ENCODE measurements around the gene C10orf90.

C10orf90 gene, protein sequence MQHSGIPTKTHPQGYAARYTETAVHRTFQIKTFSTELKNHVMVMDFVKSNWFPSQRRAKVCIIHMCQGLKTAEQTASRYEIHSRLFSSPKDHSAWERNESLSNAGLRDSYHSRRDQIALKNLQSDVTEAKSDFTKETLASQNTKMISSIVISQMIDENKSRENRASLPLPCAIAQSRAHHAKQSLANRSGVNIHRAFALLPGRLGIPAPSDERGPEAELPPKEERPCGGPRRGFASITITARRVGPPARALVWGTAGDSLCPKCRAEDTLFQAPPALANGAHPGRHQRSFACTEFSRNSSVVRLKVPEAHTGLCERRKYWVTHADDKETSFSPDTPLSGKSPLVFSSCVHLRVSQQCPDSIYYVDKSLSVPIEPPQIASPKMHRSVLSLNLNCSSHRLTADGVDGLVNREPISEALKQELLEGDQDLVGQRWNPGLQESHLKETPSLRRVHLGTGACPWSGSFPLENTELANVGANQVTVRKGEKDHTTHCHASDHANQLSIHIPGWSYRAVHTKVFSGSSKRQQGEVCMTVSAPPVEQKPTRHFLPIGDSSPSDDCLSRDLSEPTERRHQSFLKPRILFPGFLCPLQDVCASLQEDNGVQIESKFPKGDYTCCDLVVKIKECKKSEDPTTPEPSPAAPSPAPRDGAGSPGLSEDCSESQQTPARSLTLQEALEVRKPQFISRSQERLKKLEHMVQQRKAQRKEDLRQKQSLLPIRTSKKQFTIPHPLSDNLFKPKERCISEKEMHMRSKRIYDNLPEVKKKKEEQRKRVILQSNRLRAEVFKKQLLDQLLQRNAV

DNA sequence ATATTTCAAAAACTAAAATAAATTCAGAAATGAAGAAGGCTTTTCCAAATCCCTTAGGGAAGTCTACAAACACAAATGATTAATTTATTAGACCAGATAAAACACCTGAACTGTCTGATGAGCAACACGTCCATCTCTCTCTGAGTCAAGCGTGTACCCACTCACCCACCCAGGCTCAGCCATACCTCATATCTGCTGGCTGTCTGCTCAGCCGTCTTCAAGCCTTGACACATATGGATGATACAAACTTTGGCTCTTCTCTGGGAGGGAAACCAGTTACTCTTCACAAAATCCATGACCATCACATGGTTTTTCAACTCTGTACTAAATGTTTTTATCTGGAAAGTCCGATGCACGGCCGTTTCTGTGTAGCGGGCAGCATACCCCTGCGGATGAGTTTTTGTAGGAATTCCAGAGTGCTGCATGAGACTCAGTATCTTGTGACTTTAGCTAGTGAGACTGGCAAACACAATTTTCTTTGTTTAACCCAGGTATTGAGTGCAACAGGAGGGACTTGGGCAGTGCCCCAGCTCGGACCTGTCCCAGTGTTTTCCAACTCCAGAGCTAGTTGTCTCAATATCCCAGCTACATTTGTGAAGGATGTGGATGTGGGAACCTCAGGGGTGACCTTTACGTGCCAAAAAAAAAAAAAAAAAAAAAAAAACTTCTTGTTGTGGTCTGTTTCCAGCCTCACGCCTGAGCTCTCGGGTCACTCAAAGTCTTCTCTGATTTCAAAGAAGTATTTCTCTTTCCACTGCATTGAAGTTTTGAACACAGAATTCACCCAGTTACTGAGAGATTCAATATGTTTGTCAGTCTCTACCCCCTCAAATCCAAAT, at the start of gene C10orf90:
Gene C10orf90 (minus strand): TSS at position 638 of the 839 bp plus-strand sequence. CDS start 213 bp downstream, at position 425.
- DNase-seq: no peak

DNA sequence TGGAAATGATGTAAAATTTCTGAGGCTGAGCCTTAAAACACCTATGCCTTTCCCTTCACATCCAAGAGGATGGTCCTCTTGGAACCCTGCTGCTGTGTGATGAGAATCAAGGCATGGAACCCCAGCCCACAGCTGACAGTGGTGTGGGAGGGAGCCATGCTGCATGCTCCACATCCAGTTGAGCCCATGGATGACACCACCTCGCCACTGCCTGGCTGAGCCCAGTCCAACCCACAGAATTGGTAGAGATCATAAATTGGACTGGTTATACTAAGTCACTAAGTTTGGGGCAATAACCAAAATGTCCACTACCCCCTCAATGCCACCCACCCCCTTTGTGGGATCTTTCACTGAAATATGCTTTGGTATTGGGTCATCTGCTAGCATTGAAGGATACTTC, 45.9 kb upstream of the C10orf90 start:
- no peak for DNase-seq

DNA sequence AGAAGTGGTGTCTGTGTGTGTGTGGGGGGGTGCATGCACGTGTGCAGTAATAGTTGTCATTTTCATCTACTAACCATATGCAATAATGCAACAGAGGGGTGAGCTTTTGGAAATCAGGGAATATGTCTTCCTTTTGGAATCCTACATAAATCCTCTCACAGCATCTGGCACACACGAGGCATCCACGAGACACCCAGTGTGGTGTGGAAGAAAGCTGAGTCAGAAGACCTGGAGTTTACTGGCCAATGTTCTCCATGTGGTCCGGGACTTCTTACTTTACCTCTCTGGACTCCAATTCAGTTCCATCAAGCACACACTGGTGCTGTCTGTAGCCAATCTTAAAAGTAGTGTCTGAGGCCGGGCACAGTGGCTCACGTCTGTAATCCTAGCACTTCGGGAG, 43.1 kb upstream of the C10orf90 start:
- no peak for DNase-seq

DNA sequence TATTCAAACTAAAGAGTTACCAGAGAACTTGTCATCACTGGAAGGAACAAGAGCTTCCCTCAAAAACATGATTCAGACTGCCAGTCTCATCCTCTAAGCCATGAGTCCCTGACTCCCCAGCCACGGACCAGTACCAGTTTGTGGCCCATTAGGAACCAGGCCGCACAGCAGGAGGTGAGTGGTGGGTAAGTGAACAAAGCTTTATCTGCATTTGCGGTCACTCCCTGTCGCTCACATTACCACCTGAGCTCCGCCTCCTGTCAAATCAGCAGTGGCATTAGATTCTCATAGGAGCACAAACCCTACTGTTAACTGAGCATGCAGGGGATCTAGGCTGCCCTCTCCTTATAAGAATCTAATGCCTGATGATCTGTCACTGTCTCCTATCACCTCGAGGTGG, 42.2 kb upstream of the C10orf90 start:
- no peak for DNase-seq

DNA sequence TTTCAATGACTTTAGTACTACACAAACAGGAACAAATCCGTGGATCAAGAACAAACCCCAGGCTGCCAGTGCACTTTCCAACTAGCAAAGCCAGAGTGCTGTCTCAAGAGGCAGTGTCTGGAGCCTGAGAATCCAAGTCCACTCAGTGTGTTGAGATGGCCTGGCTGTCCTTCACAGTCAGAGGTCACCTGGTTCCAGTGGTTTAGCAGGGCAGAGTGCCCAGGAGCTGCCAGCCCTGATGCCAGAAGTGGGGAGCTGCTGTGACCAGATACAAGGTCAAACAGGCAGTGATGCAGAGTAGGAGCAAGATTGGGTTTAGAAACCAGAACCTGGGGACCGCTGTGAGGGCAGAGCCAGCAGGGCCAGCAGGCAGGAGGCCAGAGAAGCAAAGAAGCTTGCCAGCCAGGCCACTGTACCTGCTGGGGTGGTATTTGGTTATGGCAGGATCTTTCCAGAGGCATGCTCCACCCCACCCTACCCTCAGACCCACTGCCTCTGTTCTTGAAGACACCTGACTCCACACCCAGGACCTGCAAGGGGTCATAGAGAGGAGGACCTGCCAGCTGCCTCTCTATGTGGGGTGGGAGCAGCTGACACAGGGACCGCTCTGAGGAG, 35.6 kb upstream of the C10orf90 start:
- DNase-seq: no peak

DNA sequence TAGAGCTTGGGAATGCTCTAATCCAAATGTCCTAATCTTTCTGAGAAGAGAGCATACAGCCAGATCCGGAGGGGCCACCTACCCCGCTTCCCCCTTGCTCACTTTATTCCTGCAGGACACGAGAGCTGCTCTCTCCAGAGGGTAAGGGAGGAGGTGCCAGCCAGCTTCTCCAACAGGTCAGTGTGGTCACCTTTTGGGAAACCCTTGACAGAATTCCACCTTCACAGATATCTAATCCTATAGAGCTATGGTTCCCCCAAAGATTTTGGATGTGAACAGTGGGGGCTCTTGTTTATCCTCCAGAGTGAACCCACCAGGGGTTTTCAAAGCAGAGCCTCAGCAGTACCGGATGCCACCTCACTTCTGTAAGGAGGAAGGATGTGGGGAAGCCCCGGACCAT, 34.6 kb upstream of the C10orf90 start:
- DNase-seq: no peak

DNA sequence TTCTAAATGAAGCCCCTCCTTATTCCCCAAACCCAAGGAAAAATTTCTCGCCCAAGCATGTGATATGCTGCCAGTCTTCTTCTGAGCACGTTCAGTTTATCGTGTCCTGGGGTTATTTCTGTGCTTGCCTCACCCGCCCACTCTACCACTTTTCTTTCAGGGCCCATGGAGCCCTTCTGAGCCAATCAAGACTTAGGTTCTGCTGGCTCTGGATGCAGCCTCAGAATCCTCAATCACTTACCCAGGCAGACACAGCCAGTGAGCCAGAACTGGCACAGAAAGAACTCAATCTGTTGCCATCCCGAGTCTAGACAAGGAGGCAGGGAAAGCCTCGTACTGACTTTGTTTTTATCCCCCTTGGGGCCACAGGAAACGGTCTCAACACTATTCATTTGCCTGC, 34.2 kb upstream of the C10orf90 start:
- no peak for DNase-seq

DNA sequence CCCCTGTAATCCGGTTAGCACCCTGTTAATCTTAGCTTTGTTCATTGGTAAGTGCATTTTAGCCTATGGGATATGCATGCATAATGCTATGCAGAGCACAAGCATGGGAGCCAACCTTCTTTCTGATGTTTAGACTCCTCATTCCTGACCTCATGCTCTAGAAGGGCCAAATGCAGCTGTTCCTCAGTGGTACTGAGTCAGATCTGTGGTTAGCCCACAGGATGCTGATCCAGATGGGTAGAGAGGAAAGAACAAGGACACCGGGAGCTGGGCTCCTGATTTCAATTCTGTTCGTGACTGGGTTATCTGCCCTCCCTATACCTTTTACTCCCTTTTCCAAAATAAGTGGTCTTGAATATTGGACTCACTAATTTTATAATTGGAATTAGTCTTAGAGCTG, 31.7 kb upstream of the C10orf90 start:
- DNase-seq: no peak

DNA sequence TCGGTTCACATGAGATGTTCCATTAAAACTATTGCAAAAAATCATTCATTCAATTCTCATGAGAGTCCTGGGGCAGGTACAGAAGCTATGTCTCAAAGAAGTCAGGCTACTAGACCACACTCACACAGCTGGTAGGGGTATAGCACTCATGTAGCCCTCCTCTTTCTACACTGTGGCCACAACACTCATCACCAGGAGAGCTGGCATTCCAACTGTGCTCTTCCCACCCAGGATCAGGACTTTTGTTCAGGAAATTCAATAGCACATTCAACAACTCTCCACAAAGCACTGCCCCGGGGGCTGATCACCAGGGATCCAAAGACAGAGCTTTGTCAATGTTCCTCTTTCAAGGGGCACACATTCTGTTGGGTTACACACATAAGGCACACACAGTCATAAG, 31.0 kb upstream of the C10orf90 start:
- no peak for DNase-seq

DNA sequence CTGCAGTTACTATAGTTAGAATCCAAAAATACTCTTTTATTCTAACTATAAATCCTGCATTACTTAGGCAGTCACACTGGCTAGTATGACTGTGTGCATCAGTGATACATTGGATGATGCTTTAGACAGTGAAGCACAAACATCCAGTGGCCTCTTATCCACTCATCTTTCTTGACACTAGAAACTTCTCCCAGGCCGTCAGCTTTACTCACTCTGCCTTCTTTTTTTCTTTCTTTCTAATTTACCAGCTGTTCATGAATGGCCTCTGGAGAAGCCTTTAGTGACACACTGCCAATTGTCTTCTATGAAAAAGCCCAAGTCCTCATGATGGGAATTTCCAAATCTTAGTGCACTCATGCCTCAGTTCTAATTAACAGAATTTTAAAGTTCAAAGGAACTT, 26.2 kb upstream of the C10orf90 start:
- no peak for DNase-seq

DNA sequence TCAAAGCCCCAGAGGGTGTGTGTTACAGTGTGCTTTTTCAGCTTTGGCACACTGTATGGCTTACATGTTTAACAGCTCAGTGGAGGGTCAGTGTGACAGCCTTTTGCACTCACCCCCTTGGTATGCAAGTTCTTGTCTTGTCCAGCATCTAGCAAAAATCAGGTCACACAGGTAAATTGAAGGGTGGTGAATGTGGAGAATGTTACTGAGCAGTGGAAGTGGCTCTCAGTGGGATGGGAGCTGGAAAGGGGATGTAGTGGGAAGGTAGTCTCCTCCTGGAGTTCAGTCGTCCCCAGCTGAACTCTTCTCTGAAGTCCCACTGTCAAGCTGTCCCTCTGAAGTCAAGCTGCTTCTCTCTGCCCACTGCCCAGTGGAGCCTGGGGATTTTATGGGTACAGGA, 21.0 kb upstream of the C10orf90 start:
- no peak for DNase-seq

DNA sequence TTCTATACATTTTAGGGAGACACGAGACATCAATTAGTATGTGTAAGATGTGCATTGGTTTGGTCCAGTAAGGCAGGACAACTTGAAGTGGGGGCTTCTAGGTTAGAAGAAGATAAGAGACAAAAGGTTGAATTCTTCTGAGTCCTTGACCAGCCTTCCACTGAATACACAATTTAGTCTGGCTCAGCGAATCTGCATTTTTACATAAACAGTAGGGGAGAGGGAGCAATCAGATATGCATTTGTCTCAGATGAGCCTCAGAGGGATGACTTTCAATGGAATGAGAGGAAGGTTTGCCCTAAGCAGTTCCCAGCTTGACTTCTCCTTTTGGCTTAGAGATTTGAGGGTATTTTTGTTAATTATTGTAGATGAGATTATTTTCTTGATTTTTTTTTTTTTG, 20.0 kb upstream of the C10orf90 start:
- DNase-seq: no peak

DNA sequence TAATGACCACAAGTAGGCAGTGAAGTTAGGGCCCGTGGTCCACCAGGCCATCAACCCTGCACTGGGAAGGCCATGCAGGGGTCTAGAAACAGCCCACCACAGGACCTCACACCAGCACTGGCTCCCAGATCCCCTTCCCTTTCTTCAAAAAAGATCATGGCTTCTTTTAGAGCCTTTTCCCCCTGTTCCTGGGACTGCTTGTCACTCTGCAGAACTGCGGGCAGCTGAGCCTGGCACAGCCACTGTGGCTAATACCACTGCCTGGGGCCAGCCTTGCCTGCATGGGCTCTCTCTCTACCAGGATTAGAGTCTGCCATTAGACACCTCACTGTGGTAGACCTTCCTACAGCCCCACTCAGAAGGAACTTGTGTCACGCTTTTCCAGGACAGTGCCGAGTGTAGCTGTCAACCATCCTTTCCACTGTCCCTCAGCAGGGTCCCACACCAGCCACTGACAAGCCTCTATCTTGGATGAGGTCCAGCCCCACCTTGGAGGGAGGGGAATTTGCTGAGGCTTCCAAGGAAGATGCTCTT, 19.0 kb upstream of the C10orf90 start:
- DNase-seq: no peak

DNA sequence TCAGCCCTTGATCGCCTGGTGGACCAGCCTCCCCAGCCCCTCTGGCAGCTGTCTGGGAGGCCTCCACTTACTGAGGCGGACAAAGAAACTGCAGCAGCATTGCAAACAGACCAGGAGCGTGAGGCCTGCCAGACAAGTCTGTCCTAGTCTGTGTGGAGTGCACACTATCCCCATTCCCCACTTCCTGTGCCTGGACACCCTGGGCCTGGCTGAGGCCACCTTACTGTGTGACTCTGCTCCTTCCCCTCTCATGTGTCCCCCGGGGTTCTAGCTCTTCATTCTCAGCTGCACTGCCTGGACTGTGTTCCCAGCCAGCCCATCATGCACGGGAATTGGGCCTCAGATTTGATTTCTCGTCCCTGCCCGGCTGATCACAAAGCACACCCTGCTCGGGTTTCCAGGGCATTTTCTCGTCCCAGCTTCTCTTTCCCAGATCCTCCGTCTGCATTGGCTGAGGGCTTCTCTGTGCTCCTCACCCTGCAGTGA, 16.7 kb upstream of the C10orf90 start:
- DNase-seq: no peak

DNA sequence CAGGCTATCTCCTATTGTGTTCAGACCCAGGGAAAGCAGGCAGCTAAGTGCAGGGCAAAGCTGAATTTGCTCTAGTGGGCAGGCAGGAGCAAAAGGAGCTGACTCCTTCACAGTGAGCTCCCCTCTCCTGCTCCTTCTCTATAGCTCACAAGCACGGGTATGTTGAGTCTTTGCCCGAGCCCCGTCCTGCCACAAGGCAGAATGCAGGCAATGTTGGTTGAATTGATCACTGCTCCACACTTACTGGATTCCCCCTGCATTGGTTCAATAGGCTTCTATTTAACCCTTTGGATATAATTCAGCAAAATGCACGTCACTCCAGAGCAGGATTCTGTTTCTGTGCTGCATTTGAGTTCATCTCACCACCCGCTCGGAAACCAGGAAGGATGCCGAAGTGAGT, 16.2 kb upstream of the C10orf90 start:
- no peak for DNase-seq

DNA sequence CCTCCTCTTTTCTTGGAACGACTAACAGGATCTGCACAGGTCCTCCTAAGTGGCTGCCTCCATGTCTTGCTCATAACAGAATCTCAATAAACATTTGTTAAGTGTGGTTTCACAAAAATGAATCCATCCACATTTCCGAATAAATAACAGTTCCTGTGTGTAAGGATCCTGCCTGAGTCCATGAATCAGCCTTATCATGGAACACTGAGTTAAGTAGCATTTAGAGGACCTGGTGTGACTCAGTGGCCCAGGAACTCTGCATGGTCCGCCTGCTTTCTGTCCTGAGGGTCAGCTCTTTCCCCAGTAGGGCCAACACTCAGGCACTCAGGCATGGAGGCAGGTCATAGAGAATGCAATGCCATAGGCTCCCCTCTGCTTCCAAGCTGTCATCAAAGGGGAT, 15.8 kb upstream of the C10orf90 start:
- DNase-seq: no peak

DNA sequence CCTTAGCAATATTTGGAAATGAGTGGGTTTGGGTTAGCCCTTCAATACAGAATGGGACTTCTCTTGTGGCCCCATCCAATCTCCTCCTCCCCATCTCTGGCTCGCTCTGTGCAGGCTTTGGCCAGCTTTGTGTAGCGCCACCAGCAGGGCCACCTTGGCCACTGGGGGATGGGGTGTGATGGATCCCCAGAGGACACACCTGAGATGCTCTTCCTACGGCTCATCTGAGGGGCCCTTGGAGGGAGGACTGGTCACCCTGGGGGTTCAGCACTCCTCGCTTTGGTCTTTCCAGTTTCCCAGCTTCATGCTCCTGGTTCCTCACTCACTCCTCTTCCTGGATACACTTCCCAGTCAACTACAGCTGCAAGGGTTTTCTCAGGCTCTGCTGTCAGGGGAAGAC, 15.3 kb upstream of the C10orf90 start:
- DNase-seq: no peak

DNA sequence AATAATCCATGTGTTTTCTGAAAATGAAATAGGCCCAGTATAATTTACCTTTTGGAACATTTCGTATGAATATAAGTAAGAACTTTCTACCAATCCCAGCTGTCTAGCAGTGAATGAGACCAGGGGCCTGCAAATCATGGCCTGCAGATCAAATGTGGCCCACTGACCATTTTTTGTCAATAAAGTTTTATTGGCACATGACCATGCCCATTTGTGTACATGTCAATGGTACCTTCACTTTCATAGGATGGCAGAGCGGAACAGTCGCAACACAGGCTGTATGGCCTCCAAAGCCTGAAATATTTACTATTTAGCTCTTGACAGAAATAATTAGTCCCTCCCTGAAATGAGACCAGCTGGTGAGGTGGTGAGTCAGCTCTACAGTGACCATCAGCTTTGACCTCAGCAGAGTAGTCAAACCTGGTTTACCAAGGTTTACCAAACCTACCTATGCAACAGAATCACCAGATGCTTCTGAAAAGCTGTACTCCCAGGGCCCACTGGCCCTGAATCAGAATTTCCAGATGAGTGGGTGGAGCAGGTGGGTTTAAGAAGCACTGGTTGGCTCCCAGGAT, 13.8 kb upstream of the C10orf90 start:
- DNase-seq: no peak

DNA sequence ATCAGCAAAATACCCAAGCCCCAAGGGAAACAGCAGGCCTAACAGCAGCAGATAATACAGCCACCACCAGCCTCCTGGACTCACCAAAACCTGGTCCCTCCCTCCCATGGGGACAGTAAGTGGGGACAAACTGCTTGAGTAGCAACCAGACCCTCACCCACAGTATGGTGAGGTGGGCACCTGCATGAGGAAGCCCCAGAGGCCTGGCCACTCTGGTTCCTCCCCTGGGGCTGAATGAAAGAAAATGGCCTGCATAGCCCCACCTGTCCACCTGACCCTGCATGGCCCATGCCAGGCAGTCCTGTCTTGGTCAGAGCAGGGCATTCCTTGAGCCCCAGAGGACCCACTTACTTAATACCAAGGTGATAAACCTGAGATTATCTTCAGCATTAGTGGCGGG, 13.0 kb upstream of the C10orf90 start:
- no peak for DNase-seq

DNA sequence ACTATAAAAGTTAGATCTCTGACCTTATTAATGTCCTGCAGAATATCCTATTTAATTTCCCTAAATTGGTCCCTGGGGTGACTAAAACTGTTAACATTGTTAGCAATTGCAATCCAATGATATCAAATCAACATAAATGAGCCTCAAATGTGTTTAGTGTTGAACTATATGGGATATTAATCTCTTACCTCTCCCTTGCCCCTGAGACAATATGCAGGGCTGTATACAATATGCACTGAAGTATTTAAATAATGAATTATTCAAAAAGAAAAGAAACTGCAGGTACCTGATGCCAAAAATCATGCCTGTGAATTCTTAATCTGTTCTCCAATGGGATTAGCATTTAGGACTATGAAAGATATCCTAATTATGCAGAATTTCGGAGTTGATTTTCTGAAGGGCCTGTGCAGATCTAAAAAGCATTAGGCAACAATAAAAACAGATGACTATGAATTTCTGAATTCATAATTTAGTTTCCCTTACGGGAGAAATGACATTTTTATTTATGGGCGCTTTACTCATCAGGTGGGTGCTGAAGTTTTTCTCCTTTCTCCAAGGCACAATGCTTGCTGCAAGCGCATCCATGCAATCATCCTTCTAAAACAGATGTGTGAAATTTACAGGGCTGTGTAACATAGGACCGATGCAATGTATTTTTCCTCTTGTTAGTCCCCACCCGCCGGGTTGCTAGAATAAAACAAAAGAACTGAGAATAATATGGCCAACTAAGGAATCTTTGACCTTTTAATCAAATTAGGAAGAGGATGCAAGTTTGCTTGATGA, 5.4 kb upstream of the C10orf90 start:
- DNase-seq: no peak

All from NCI-H2107 (cell line).